ENCODE measurements around the gene ZBTB47. TPM values are rescaled to one million over a fixed set of nuclear protein-coding genes. Genes with fewer than 3 reads are reported as not detected.

Gene ZBTB47
- total RNA-seq, 3 donors from 2014 or later (not counting 1 experiment from before 2014, with no cell fraction given): 2.1 to 3.0 (median 3.0) TPM

GRCh38 chr3:42661593-42662022, 8.1 kb downstream of the ZBTB47 start:
- H3K36me3 Mint-ChIP-seq: no peaks in the 10 kb centered on the region
- intact Hi-C loops (cut with micrococcal nuclease): no loop called here

GRCh38 chr3:42662037-42662812, 8.7 kb downstream of the ZBTB47 start:
- no peaks in the 10 kb centered on the region for H3K36me3 ChIP-seq (ENCODE audit: control insufficient read depth, insufficient read depth, low read length)
- H3K4me1 Mint-ChIP-seq: peaks cover 0 to 5% of the 10 kb centered on the region in 2 donors
- no peak overlapping the region for H3K27ac ChIP-seq (ENCODE audit: low read length)
- no peak overlapping the region for H3K4me3 Mint-ChIP-seq
- H3K9me3 ChIP-seq (ENCODE audit: control insufficient read depth, insufficient read depth, low read length): no peaks in the 10 kb centered on the region
- H3K4me3 ChIP-seq (ENCODE audit: low read length): no peak overlapping the region
- 91% methylated on average over 7 of the region's 7 CpGs for WGBS (ENCODE audit: insufficient coverage)
- intact Hi-C loops (cut with micrococcal nuclease): no loop called here
- H3K9me3 Mint-ChIP-seq: no peaks in the 10 kb centered on the region
- no peaks in the 10 kb centered on the region for H3K4me1 ChIP-seq (ENCODE audit: control insufficient read depth, insufficient read depth, low read length)
- DNase-seq: no peak
- H3K27me3 ChIP-seq (ENCODE audit: control insufficient read depth, insufficient read depth, low read length): no peaks in the 10 kb centered on the region
- H3K27ac Mint-ChIP-seq: no peak overlapping the region
- H3K36me3 Mint-ChIP-seq: no peaks in the 10 kb centered on the region
- TF ChIP-seq CTCF (IDR thresholded peaks at IDR 0.05): no peak
- H3K27me3 Mint-ChIP-seq (ENCODE audit: low read depth in 2 of 2): no peaks in the 10 kb centered on the region
- ATAC-seq: no peak

More at GRCh38 chr3:42661593-42662022, 8.1 kb downstream of the ZBTB47 start:
- no peak overlapping the region for H3K27ac Mint-ChIP-seq
- ATAC-seq (no peak), DNase-seq (no peak)
- no peaks in the 10 kb centered on the region for H3K4me1 ChIP-seq (ENCODE audit: control insufficient read depth, insufficient read depth, low read length)
- no peaks in the 10 kb centered on the region for H3K9me3 Mint-ChIP-seq
- no peak overlapping the region for H3K4me3 Mint-ChIP-seq
- no peak for TF ChIP-seq CTCF (IDR thresholded peaks at IDR 0.05)
- no peaks in the 10 kb centered on the region for H3K36me3 ChIP-seq (ENCODE audit: control insufficient read depth, insufficient read depth, low read length)
- no peak overlapping the region for H3K4me3 ChIP-seq (ENCODE audit: low read length)
- WGBS (ENCODE audit: insufficient coverage): 96% methylated on average over 5 of the region's 5 CpGs
- no peak overlapping the region for H3K27ac ChIP-seq (ENCODE audit: low read length)
- H3K27me3 ChIP-seq (ENCODE audit: control insufficient read depth, insufficient read depth, low read length): no peaks in the 10 kb centered on the region
- peaks cover 0 to 6% of the 10 kb centered on the region in 2 donors for H3K4me1 Mint-ChIP-seq
- no peaks in the 10 kb centered on the region for H3K9me3 ChIP-seq (ENCODE audit: control insufficient read depth, insufficient read depth, low read length)
- no peaks in the 10 kb centered on the region for H3K27me3 Mint-ChIP-seq (ENCODE audit: low read depth in 2 of 2)

GRCh38 chr3:42662813-42663535, 9.5 kb downstream of the ZBTB47 start:
- H3K4me3 ChIP-seq (ENCODE audit: low read length): no peak overlapping the region
- H3K27me3 Mint-ChIP-seq (ENCODE audit: low read depth in 2 of 2): no peaks in the 10 kb centered on the region
- no peak for TF ChIP-seq CTCF (IDR thresholded peaks at IDR 0.05)
- DNase-seq (no peak), ATAC-seq (no peak)
- H3K27me3 ChIP-seq (ENCODE audit: control insufficient read depth, insufficient read depth, low read length): no peaks in the 10 kb centered on the region
- peaks cover 0 to 5% of the 10 kb centered on the region in 2 donors for H3K4me1 Mint-ChIP-seq
- H3K27ac ChIP-seq (ENCODE audit: low read length): no peak overlapping the region
- H3K4me3 Mint-ChIP-seq: no peak overlapping the region
- WGBS (ENCODE audit: insufficient coverage): 83% methylated on average over 12 of the region's 12 CpGs
- no peaks in the 10 kb centered on the region for H3K4me1 ChIP-seq (ENCODE audit: control insufficient read depth, insufficient read depth, low read length)
- H3K36me3 ChIP-seq (ENCODE audit: control insufficient read depth, insufficient read depth, low read length): no peaks in the 10 kb centered on the region
- H3K9me3 Mint-ChIP-seq: no peaks in the 10 kb centered on the region
- H3K27ac Mint-ChIP-seq: no peak overlapping the region
- intact Hi-C loops (cut with micrococcal nuclease): no loop called here
- no peaks in the 10 kb centered on the region for H3K9me3 ChIP-seq (ENCODE audit: control insufficient read depth, insufficient read depth, low read length)
- H3K36me3 Mint-ChIP-seq: no peaks in the 10 kb centered on the region

Measured in natural killer cell (primary cell).